Measurements from ENCODE around the gene PAPOLB. TPM values are rescaled to one million over a fixed set of nuclear protein-coding genes. Genes with fewer than 3 reads are reported as not detected.

The PAPOLB gene
- total RNA-seq, 1 donor from 2014 or later: not detected

DNA sequence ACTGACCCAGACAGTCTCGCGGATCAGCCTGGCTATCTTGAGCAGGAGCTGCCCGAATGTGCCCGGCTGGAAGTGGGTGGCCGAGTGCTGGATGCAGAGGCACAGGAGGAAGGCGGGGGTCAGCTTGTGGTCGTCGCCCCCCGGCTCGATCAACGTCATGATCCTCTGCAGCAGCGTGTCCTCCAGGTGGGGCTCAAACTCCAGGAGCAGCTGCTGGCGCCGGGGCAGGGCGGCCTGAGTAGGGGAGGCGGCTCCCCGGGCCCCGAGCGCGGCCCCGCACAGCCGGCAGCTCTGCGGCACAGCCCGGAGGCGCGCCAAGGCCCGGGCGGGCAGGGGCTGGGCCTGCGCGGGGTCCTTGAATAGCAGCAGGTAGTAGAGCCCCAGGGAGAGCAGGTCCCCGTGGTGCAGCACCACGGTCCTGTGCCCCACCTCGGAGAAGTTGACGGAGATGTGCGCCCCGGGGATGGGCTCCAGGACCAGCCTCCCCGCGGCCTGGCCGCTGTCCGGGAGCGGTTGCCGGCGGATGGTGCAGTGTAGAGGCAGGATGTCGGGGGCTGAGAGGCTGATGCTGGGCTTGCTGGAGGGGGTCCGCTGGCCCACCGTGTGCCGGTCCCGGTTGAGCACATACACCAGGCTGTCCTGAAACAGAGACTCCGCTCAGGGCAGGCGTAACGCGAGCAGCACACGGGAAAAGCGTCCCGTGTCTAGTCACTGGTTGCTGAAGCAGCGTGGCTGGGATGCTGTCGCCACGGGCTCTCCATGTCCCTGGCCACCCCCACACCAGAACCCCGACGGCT lies 27.0 kb downstream of the PAPOLB start:
- intact Hi-C loops (cut with DNase I): loop anchor here (5.0 kb wide), 1 partner anchor 48 kb away; the partner anchor contains the start of gene RADIL
- Histone ChIP-seq H3K4me1 (no peaks in the 10 kb centered on the region), H3K27me3 (no peaks in the 10 kb centered on the region), H3K27ac (no peak overlapping the region), H3K4me3 (no peak overlapping the region), H3K9me3 (no peaks in the 10 kb centered on the region), H3K36me3 (peaks cover 0 to 5% of the 10 kb centered on the region in 2 donors)
- peak in 1 of 2 donors; percentile 58 for DNase-seq (ENCODE audit: low spot score in 2 of 2)
- TF ChIP-seq, protein P1, sequence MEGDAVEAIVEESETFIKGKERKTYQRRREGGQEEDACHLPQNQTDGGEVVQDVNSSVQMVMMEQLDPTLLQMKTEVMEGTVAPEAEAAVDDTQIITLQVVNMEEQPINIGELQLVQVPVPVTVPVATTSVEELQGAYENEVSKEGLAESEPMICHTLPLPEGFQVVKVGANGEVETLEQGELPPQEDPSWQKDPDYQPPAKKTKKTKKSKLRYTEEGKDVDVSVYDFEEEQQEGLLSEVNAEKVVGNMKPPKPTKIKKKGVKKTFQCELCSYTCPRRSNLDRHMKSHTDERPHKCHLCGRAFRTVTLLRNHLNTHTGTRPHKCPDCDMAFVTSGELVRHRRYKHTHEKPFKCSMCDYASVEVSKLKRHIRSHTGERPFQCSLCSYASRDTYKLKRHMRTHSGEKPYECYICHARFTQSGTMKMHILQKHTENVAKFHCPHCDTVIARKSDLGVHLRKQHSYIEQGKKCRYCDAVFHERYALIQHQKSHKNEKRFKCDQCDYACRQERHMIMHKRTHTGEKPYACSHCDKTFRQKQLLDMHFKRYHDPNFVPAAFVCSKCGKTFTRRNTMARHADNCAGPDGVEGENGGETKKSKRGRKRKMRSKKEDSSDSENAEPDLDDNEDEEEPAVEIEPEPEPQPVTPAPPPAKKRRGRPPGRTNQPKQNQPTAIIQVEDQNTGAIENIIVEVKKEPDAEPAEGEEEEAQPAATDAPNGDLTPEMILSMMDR (IDR thresholded peaks at IDR 0.05): no peak

DNA sequence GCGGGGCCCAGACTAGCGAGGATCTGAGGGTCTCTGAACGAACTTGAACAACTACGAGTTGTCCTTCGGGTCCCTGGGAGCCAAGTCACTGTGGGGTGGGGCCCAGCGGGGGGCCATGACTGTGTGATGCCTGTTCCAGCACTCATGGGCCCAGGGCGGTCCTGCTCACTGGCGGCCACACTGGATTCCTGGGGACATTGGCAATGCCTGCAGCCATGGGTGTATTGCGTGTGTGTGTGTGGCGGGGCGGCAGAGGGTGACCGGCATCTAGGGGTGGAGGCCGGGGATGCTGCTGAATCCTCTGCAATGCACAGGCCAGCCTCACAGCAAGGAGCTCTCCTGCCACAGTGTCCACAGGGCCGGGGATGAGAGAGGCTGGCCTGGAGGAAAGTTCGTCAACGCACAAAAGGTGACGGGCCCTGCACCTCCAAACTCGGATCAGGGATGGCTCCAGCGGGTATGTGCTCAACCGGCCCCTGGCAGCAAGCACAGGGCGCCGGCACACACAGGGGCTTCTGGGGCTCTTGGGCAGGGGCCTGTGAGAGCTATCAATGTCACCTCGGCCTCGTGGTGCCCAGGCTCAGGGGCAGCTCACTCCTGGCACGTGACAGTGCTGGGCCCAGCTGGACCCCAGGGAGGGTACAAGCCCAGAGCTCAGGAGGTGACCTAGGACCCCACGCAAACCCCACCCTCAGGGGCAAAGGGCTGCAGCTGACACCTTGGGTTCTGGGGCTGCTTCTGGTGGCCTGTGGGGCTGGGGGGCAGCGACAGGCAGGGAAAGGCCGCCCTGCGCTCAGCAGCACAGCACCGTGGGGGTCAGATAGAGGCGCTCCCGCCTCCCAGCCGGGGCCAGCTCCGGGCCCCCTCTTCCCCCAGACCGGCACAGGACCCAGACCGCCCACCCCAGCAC lies 27.9 kb downstream of the PAPOLB start:
- no peak overlapping the region for H3K4me3 ChIP-seq
- peaks cover 0 to 5% of the 10 kb centered on the region in 2 donors for H3K36me3 ChIP-seq
- TF ChIP-seq, protein P1 (IDR thresholded peaks at IDR 0.05): no peak
- H3K27ac ChIP-seq: no peak overlapping the region
- intact Hi-C loops (cut with DNase I): loop anchor here (5.0 kb wide), 1 partner anchor 48 kb away; the partner anchor contains the start of gene RADIL
- no peak for DNase-seq (ENCODE audit: low spot score in 2 of 2)
- no peaks in the 10 kb centered on the region for H3K9me3 ChIP-seq
- H3K4me1 ChIP-seq: no peaks in the 10 kb centered on the region
- no peaks in the 10 kb centered on the region for H3K27me3 ChIP-seq

DNA sequence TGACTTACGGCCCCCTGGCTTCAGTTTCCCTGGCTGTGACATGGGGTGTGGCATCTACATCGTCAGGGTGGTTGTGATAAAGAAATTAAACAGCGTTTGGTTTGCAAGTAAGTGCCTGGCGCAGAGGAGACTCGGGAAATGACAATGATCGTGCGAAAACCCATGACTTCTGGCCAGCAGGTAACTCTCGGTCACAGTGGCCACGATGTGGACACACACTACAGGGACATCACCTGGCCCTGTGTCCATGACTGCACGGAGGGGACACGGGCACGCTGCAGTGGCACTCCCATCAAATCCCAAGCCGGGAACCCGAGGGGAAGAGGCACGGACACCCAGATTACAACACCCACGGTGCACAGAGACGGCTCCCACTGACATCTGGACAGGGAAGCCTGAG lies 28.7 kb downstream of the PAPOLB start:
- Histone ChIP-seq H3K4me1 (no peaks in the 10 kb centered on the region), H3K27ac (no peak overlapping the region), H3K9me3 (no peaks in the 10 kb centered on the region), H3K4me3 (no peak overlapping the region), H3K27me3 (no peaks in the 10 kb centered on the region), H3K36me3 (peaks cover 0 to 5% of the 10 kb centered on the region in 2 donors)
- intact Hi-C loops (cut with DNase I): loop anchor here (5.0 kb wide), 1 partner anchor 49 kb away; the partner anchor contains the start of gene RADIL
- no peak for DNase-seq (ENCODE audit: low spot score in 2 of 2)
- TF ChIP-seq, protein P1 (IDR thresholded peaks at IDR 0.05): no peak

DNA sequence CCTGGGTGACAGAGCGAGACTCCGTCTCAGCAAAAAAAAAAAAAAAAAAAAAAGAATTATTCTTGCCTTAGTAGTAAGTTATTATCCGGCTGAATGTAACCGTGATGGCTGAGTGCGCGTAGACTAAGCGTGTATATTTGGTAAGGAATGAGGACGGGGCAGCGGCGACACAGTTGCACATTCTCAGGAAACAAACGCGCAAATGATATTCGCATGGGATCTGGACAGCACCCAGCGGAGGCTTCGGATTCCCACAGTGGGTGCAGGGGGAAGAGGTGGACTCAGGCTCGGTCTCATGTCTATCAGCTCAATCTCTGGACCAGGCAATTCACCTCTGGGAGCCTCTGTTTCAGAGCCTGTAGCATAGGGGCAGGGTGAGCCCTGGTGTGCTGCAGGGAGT lies 29.1 kb downstream of the PAPOLB start:
- TF ChIP-seq, protein P1 (IDR thresholded peaks at IDR 0.05): no peak
- Histone ChIP-seq H3K36me3 (peaks cover 0 to 5% of the 10 kb centered on the region in 2 donors), H3K27ac (no peak overlapping the region), H3K27me3 (no peaks in the 10 kb centered on the region), H3K9me3 (no peaks in the 10 kb centered on the region), H3K4me1 (no peaks in the 10 kb centered on the region), H3K4me3 (no peak overlapping the region)
- DNase-seq (ENCODE audit: low spot score in 2 of 2): no peak
- intact Hi-C loops (cut with DNase I): loop anchor here (5.0 kb wide), 1 partner anchor 50 kb away; the partner anchor contains the start of gene RADIL

DNA sequence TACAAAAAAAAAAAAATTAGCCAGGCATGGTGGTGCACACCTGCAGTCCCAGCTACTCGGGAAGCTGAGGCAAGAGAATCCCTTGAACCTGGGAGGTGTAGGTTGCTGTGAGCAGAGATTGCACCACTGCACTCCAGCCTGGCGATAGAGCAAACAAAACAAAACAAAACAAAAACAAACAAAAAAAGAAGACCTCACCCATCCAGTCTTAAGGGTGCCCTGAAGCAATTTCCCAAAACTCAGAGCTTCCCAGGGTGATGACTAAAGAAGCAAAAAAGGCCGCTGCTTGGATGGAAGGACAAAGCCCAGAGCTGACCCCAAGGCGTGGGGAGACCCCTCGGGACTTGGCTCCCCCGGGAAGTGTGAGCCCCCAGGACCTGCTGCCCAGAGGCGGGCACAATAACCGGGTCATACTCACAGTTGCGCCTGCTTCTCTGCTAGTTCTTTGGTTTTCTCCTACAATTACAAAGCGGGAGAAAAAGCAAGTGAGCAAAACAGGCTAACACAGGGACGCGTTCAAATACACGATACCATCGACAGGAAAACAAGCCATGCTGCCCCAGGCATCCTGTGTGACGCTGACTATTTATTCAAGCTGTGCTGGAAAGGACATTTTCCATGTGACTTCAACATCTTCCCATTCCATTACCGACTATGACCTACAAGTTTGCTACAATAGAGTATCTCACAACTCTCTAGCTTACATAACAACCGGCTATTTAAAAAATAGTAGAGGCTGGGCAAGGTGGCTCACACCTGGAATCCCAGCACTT lies 29.9 kb downstream of the PAPOLB start:
- Histone ChIP-seq H3K4me3 (no peak overlapping the region), H3K9me3 (no peaks in the 10 kb centered on the region), H3K27me3 (no peaks in the 10 kb centered on the region), H3K27ac (no peak overlapping the region), H3K4me1 (no peaks in the 10 kb centered on the region), H3K36me3 (peaks cover 0 to 5% of the 10 kb centered on the region in 2 donors)
- DNase-seq (ENCODE audit: low spot score in 2 of 2): no peak
- intact Hi-C loops (cut with DNase I): loop anchor here (5.0 kb wide), 1 partner anchor 50 kb away; the partner anchor contains the start of gene RADIL
- TF ChIP-seq, protein P1 (IDR thresholded peaks at IDR 0.05): no peak

Data from ascending aorta (tissue), 2 donors.